SW480 (cell line): ENCODE results near the gene UTP25.

Experiments
- DNase-seq: peaks from one replicate; pipeline ENCODE4 v3.0.0-alpha.2; 2016; ENCODE audit warnings: low spot score

The UTP25 gene

DNA sequence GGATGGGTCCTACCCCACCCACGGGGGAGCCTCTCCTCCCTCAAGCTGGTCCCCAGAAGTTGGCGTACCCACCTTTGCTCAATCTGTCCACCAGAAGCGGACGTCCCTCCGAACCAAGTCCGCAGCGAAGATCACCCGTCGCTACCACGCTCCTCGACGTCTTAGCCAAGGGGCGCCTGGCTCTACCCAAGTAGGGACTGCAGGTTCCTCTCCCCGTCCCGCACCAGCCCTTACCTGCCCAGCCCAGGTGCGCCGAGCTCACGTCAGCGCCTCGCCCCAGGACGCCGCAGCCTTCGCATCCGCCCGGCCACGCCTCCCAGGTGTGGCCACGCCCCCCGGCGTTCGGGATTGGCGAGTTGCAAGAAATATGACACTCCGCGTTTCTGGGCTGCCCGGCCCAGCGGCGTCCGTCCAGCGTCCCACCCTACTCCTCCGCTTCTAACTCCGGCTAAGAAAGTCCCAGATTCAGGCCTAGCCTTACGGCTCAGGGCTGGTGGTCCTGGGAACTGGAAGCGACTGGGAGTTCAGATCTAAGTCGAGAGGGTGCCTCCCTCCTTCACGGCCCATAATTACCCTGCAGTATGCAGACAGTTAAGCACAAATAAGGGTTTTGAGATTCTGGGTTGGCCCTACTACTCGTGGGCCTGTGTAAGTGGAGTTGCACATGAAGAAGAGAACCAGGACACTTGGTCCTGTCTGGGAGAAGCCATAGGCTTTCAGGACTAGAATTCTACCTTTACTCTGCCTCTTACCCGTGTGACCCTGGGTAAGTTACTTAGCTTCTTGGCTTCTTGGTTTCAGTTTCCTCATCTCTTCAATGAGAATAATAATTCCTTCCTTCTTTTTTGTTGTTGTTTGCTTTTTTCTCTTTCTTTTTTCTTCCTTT is 21.7 kb upstream of the UTP25 start, which contains the start of gene IRF6:
Gene IRF6, minus strand, starts transcription at position 268 of the 886 bp plus-strand sequence. CDS start 4,729 bp downstream, outside the sequence.
- DNase-seq = peak; percentile 92

DNA sequence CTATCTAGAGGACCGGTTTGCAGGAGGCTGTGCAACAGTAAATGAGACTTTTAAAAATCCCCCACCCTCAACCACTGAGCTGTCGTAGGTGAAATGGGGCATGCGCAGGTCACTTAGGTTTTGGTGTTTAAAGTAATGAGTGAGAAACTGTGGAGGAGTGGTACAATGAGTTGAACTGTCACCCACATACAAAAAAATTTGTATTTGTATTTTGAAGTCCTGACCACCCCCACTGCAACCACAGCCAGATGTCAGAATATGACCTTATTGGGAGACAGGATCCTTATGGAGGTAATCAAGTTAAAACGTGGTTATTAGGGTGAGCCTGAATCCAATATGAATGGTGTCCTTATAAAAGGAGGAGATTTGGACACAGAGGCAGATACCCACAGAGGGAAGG is 20.3 kb upstream of the UTP25 start:
- DNase-seq = no peak

DNA sequence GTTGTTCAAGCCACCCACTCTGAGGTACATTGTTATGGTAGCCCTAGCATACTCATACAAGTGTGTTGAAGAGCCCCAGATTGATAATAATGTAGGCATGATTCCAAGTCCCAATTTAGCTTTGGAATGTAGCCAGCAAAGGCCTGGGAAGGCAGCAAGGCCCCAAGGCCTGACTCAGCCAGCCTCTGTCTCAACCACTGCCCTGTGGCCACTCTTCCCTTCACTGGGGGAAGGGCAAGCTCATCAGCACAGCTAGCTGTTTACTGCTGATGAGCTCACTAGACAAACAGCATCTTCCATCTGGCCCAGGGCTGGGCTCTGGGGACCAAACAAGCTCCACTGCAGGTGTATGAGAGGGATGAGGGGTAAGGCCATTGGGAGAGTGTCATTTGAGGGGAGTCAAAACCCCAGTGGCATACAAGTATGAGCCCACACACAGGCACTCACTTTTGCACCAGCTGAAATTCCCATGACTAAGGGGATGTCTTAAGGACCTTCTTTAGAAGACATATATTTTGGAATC is 19.7 kb upstream of the UTP25 start:
- DNase-seq = peak; percentile 52

DNA sequence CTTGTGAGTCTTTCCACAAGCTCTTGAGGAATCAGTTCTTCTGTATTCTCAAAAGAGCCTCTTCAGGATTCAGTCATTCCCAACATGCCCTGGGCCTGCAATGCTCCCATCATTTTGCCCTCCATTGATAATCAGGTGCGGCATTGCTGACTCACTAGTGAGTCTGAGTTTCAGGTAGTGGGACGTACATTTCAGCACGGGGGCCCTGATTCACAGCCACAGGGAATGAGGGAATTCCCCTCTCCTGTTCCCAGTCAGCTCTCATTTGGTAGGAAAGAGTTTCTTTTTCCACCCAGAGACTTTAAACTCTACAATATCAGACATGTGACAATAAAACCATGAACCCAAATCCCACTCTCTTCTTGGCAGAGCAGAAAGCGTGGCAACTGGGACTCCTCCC is 18.2 kb upstream of the UTP25 start:
- DNase-seq = no peak

DNA sequence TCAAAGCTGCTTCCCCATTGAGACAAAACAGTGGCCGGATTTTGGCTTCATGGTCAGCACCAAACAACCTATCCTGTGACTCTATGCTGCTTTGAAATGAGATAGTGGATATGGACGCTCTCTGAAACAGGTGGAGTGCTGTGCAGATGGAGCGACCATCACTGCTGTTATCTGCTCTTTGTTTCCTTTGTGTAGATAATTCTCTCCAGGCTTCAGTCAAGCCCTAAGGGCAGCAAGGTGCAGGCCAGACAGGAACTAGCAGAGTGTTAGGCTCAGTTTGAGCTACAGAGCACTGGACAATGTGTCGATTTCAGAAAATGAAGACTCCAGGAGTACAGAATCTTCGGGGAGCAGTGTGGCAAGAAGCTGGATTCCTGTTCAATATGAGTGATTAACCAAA is 17.0 kb upstream of the UTP25 start:
- DNase-seq = no peak

DNA sequence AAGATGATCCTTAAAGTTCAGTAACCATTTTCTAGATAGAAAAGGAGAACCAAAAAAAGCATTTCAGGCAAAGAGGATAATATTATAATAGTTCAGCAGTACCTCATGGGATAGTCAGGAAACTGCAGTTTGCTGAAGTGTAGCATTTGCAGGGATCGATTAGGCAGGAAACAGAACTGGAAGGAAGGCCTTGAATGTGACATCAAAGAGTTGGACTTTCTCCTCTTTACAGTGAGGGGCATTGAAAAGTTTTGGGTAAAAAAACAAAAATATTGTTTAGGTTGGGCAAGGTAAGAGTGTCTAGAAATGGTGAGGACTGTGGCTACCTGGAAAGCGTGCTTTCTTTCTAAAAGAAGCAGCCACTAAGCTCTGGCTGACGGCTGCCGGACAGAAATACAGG is 13.9 kb upstream of the UTP25 start:
- no peak for DNase-seq

DNA sequence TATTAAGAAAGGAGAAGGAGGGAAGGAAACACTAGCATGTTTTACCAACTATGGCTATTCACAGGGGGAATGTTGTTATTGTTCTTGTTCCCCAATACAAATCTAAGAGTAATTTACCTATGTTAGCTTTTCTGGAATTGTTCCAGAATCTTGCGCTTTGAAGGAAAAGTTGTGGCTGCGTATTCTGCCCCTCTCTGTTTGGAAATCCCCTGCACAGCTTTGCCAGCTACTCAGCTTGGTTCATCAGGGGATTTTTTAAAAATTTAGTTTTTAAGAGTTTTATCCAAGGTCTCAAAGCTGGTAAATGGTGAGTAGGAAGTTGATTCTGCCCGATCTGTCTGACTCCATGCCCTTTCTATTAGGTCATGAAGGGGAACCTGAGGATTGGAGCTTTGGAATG is 12.3 kb upstream of the UTP25 start:
- no peak for DNase-seq

DNA sequence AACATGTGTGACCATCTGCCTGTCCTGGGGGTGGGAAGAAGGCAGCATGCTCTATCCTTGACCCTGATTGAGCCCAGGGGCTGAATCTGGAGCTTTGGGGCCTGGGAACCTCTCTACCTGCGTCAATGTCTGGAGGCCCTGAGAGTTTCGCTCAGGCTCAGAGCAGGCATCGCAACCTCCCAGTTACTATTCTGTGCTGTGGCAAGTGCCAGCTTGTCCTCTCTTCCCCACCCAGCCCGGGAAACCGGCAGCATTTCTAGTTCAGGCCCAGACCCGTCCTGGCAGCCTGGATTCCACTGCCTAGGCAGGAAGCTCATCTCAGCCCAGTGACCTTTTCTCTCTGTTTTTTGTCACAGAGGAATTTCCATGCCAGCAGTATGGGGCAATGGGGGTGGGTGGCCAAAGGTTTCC is 11.8 kb upstream of the UTP25 start:
- DNase-seq = no peak

DNA sequence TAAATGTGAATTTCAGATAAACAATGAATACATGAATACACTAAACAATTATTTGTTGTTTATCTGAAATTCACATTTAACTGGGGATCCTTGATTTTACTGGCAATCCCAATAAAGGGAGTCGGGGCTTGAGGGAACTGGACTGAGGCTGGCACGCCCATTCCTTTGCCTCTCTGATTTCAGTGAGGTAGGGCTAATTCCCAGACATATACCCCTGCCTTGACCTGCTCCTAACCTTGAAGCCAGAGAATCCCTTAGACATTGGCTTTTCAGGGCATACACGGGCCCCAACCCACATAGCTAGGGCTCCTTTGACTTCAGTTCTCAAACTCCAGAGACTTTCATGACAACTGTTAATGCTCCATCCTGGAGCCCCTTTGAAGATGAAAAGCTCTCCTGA is 10.8 kb upstream of the UTP25 start:
- DNase-seq = no peak

DNA sequence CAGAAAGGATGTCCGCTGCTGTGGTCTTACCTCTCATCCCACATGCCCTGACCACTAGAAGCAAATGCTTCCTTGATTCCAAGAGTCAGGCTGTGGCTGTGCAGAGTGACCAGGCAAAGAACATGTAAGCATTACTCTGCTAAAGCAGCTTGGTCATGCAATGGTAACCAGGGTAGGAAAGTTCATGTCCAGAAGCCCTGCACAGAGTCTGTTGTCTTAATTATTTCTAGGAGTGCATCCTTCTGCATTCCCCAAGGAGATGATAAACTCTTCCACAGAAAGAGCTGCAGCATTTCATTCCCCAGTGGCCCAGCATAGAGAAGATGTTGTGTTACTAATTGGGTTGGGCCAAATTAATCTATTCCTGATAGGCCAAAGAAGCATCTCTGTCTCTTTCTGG is 10.1 kb upstream of the UTP25 start:
- DNase-seq = no peak

DNA sequence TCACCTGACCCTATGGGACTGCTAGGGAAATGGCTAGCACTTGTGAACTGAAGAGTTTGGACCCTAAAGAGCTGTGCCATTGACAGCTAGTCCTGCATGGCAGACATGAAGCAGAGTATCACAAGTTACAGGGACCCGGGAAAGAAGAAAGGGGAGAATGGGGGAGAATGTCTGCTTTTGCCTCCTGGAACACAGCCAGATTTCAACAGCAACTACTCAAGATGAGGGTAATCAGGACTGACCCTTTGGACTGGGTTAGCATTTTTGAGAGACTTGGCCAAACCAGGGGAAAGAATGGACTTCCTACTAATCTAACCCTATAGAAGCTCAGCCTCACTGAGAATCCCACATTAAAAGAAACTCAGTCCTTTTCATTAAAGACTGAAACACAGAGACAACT is 8.7 kb upstream of the UTP25 start:
- no peak for DNase-seq

DNA sequence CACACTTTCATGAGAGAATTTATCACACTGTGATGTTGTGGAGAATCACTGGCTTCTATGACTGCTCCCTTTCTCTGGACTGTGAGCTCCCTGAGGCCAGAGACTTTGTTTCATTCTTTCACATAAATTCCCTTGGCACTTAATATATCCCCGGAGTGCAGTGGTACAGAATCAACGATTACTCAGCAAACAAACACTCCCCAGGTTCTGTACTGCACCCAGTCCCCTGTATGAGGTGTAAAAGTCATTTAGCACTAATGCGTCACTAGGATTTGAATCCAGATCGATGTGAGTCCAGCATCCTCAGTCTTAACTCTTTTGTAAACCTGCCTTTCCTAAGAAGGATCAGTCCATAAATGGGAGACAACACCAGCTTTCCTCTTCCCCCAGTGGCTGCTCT is 6.8 kb upstream of the UTP25 start:
- DNase-seq = no peak

DNA sequence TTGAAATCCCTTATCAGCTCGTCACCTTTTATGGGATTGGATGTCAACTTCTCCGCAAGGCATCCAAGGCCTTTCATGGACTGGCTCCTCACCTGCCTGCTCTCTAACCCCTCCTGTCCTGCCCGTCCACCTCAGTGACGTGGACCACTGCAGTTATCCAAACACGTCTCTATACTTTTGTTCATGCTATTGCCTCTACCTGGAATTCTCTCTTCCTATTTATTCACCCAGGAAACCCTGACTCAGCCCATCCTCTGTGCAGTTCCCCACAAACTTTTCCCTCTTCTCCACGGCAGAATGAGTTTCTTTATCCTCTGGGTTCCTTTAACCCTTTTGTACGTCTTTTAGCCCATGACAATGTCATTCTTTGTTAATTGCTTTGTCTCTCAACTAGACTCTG is 5.1 kb upstream of the UTP25 start:
- no peak for DNase-seq

DNA sequence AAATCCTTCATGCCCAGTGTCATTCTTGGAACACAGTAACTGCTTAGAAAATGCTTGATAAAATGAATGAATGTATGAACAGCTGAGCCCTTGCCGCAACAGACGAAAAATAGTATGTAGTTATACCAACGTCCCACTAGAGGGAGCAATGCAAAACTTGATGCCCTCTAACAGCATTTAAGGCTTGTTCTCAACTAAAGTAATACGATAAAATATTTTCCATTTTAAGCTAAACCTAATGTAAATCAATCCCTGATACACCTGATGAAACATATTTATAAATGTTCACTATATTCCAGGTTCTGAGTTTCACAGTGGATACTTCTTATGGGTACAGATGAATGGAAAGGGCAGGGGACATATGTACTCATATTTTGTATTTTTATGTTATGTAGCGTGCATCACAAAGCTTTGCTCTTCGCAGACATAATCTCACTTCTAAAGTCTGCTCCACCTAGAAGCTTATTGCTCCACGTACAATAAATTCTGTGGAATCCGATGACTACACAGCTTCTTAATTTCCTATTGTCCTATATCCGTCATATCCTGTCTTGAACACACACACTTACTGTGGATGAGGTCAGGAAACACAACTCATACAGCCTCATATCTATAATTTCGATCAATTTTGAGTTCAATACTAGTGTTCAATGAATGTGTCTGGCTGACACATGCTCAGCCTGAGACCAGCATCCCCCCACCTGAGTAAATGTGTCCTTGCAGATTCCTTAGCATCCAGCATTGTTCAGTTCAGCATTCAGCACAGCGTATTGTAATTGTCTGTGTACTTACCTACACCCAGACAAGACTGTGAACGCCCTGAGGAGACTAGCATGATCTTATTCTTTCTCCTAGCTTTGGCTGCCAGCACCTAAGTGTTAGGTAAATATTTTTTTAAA is 4.4 kb upstream of the UTP25 start:
- peak; percentile 59 for DNase-seq

DNA sequence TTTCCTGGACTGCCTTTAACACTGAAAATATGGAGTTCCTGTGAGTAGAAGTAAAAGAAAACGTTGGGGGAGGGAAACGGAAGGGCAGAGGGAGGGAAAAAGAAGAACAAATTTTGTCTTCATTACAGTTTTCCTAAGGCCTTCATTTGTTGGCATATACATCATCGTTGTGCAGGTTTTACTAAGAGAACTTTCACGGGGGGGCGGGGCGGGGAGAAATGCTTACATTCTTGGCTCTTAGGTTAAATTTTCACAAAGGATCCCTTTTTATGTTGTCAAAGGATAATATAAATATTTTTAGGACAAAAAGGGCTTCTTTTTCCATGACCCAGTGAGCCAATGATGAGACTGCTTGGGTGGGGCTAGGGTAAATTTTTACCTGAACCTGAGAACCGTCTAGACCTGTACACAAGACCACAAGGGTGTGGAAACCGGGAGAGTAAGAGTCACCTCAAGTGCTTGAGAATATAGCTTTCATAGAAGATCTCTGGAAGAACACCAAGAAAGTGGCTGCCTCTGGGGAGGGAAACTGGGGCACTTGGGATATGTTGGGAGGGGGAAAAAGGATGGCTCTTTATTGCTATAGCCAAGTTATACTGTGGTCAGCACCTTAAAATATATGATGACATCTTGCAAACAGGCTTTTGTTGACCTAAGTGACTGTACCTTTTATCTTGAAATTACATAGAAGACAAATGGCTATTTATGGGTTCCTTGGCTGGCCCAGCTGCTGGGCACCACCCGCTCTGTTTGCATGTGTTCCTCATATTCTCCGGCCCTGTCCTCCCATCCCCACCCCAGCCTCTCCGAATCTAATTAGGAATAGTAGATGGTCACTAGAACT is 2.0 kb upstream of the UTP25 start:
- no peak for DNase-seq

DNA sequence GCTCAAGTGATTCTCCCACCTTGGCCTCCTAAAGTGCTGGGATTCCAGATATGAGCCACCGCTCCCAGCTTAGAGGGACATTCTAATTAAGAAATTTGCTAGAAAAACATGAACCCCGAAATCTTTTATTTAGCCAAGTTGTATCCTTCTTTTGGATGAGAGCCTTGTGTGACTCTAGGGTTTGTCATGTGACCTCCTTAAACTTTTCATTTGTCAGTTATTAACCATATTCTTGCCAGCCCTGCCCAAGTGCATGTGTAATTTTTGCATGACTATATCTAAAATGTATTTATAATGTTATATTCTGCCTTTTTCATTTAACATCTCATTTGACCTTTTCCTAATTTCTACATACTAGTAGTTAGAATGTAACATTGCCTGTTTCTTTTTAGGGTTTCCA is 1.9 kb downstream of the UTP25 start:
- no peak for DNase-seq

DNA sequence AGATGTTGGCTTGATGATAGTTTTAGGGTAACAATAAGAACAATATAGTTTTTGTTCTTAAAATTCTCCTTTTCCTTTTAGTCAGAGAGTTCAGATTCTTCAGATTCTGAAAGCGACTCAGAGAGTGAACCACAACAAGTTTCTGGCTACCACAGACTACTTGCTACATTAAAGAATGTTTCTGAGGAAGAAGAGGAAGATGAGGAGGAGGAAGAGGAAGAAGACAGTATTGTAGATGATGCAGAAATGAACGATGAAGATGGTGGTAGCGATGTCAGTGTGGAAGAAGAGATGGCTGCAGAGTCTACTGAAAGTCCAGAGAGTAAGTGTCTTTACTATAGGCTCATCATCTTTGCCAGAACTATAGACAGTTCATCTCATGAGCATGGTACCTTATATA is 3.0 kb downstream of the UTP25 start:
- no peak for DNase-seq

DNA sequence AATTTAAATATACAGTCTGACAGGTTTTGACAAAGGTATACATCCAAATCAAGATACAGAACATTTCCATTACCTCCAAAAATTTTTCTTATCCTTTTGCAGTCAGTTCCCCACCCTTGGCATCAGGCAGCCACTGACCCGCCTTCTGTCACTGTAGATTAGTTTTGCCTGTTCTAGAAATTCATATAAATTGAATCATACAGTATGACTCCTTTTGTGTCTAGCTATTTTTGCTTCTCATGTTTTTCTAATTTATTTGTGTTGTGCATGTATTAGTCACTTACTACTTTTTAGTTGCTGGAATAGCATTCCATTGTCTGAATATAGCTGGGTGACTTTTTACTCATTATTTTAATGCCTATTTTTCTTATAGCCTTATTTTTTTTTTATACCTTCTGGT is 3.8 kb downstream of the UTP25 start:
- DNase-seq = no peak

DNA sequence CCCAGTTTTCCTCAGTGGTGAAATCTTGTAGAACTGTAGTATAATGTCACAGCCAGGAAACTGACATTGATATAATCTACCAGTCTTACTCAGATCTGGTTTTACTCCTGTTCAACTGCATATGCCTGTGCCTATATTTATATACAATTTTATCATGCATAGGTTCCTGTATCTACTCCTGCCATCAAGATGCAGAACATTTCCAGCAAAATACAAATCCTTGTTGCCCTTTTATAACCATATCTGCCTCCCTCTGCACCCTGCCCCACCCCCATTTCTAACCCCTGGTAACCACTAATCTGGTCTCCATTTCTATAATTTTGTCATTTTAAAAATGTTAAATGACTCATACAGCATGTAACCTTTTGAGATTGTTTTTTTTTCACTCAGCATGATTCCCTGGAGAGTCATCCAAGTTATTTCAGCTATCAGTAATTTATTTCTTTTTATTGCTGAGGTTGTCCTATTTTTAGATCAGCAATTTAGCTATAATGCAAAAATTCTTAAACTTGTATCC is 8.1 kb downstream of the UTP25 start:
- no peak for DNase-seq

DNA sequence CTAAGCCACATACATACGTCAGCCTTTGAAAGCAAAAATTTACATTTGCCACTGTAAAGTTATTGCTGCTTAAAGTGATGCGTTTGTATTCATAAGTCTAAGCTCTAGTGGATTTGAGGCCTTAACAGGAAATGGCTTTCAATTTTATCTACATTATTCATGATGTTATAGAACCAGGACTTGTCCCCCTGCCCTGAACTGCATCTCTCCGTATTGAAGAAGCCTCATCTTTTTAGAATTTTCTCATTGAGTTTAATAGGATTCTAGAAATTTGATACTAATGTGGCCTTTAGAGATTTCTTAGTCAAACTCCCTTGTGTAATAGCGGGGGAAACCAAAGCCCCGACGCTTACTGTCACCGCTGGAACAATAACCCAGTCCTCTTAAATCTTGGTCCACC is 9.9 kb downstream of the UTP25 start:
- no peak for DNase-seq

DNA sequence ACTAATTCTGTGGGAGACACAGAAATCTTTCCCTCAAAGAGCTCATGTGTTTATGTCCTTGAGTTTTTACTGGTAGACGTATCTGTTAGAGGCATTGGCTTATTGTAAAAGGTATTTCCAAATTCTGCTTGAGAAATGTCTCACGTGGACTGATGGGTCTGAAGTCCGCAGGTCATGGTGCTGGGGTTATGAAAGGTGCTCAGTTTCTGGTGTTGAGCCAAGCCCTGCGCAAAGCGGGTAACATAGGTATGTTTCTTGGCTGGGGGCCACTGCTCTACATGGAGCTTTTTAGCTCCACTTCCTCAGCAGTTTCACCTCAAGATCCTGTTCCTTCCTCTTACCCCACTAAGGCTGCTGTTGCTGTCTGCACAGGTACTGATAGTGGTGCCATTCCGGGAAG is 10.8 kb downstream of the UTP25 start:
- no peak for DNase-seq
